Muscle layer of duodenum (tissue), 2 donors: ENCODE measurements around the gene DBET.
"Not testable (repeated sequence)": the region's sequence is repeated elsewhere in the genome, so short reads cannot be mapped to it uniquely, and the experiment has no call there.

Experiments used
- H3K27ac ChIP-seq: one replicate; pipeline ENCODE4 v1.7.0; 2013; ENCODE audit warnings: mild to moderate bottlenecking, low read length
- H3K27me3 ChIP-seq: one replicate; pipeline ENCODE4 v1.7.0; 2013; ENCODE audit warnings: low read depth, mild to moderate bottlenecking, control low read depth, low read length
- H3K36me3 ChIP-seq, 2 donors: one replicate each; pipeline ENCODE4 v1.7.0; 2013; ENCODE audit warnings: low read length in 2 of 2, control low read depth in 1 of 2, mild to moderate bottlenecking in 1 of 2; ENCODE audit not compliant: insufficient read depth in 2 of 2, control insufficient read depth in 1 of 2
- H3K4me1 ChIP-seq, 2 donors: one replicate each; pipeline ENCODE4 v1.7.0; 2013; ENCODE audit warnings: low read length in 2 of 2, mild to moderate bottlenecking in 2 of 2, control low read depth in 1 of 2, moderate library complexity in 1 of 2; ENCODE audit not compliant: insufficient read depth in 2 of 2, control insufficient read depth in 1 of 2
- H3K4me3 ChIP-seq, 2 donors: one replicate each; pipeline ENCODE4 v1.7.0; 2013; ENCODE audit warnings: low read length in 2 of 2, low read depth in 1 of 2, mild to moderate bottlenecking in 1 of 2
- H3K9me3 ChIP-seq, 2 donors: one replicate each; pipeline ENCODE4 v1.7.0; 2013; ENCODE audit warnings: low read length in 2 of 2, control low read depth in 1 of 2, mild to moderate bottlenecking in 1 of 2; ENCODE audit not compliant: control insufficient read depth in 1 of 2
- donor health status: healthy.

The DBET gene

GRCh38 chr4:190068351-190068750, 4.0 kb downstream of the DBET start:
- H3K36me3 ChIP-seq, H3K4me3 ChIP-seq, H3K9me3 ChIP-seq, H3K4me1 ChIP-seq, H3K27ac ChIP-seq, H3K27me3 ChIP-seq: not testable (repeated sequence)

GRCh38 chr4:190093052-190093451, 28.8 kb downstream of the DBET start:
- H3K36me3 ChIP-seq, H3K4me1 ChIP-seq, H3K4me3 ChIP-seq, H3K9me3 ChIP-seq, H3K27me3 ChIP-seq, H3K27ac ChIP-seq: not testable (repeated sequence)

GRCh38 chr4:190094031-190094430, 29.7 kb downstream of the DBET start:
- not testable (repeated sequence) for H3K4me3 ChIP-seq, H3K36me3 ChIP-seq, H3K27me3 ChIP-seq, H3K4me1 ChIP-seq, H3K9me3 ChIP-seq, H3K27ac ChIP-seq

GRCh38 chr4:190095335-190095734, 31.0 kb downstream of the DBET start:
- not testable (repeated sequence) for H3K4me1 ChIP-seq, H3K27ac ChIP-seq, H3K9me3 ChIP-seq, H3K36me3 ChIP-seq, H3K4me3 ChIP-seq, H3K27me3 ChIP-seq

- not testable (repeated sequence) for H3K9me3 ChIP-seq, H3K36me3 ChIP-seq, H3K4me3 ChIP-seq, H3K27me3 ChIP-seq, H3K27ac ChIP-seq, H3K4me1 ChIP-seq
Observed at GRCh38 chr4:190099605-190100004, 35.3 kb downstream of the DBET start.

GRCh38 chr4:190101525-190101924, 37.2 kb downstream of the DBET start:
- not testable (repeated sequence) for H3K36me3 ChIP-seq, H3K27ac ChIP-seq, H3K4me1 ChIP-seq, H3K27me3 ChIP-seq, H3K9me3 ChIP-seq, H3K4me3 ChIP-seq

GRCh38 chr4:190106191-190106590, 41.9 kb downstream of the DBET start:
- not testable (repeated sequence) for H3K27me3 ChIP-seq, H3K9me3 ChIP-seq, H3K4me3 ChIP-seq, H3K27ac ChIP-seq, H3K4me1 ChIP-seq, H3K36me3 ChIP-seq

- not testable (repeated sequence) for H3K27me3 ChIP-seq, H3K9me3 ChIP-seq, H3K27ac ChIP-seq, H3K4me1 ChIP-seq, H3K36me3 ChIP-seq, H3K4me3 ChIP-seq
Observed at GRCh38 chr4:190106611-190107480, 42.5 kb downstream of the DBET start.

GRCh38 chr4:190107766-190108485, 43.6 kb downstream of the DBET start:
- H3K27ac ChIP-seq, H3K4me3 ChIP-seq, H3K4me1 ChIP-seq, H3K27me3 ChIP-seq, H3K9me3 ChIP-seq, H3K36me3 ChIP-seq: not testable (repeated sequence)

- not testable (repeated sequence) for H3K4me1 ChIP-seq, H3K9me3 ChIP-seq, H3K27me3 ChIP-seq, H3K27ac ChIP-seq, H3K4me3 ChIP-seq, H3K36me3 ChIP-seq
Observed at GRCh38 chr4:190108756-190109155, 44.5 kb downstream of the DBET start.

- H3K9me3 ChIP-seq, H3K36me3 ChIP-seq, H3K27ac ChIP-seq, H3K4me1 ChIP-seq, H3K4me3 ChIP-seq, H3K27me3 ChIP-seq: not testable (repeated sequence)
Observed at GRCh38 chr4:190109390-190110011, 45.2 kb downstream of the DBET start.
